SK-N-SH (cell line): ENCODE results near the gene GJD3. TPM values are rescaled to one million over a fixed set of nuclear protein-coding genes. Genes with fewer than 3 reads are reported as not detected.

Experiments used
- CTCF ChIA-PET: fragments of 300-600, 350-600 bp; formaldehyde crosslinking; extraction: SDS; loops from one replicate; lab custom pipeline; 2021; lab: Yijun Ruan, JAX
- POLR2A ChIA-PET: fragments of 350-600 bp; sonication (Branson Sonifier 250); formaldehyde crosslinking; extraction: SDS; loops from one replicate; lab custom pipeline; 2020; ENCODE audit warnings: antibody characterized with exemption, inconsistent platforms; lab: Yijun Ruan, JAX
- DNase-seq: peaks from one replicate; pipeline ENCODE4 v3.0.0; 2012
- H2AFZ ChIP-seq: fragments of 200-600 bp; sonication (generic); 2 replicates; pipeline ENCODE4 v1.8.1; 2016; ENCODE audit warnings: antibody characterized with exemption, mild to moderate bottlenecking, low read depth
- H3F3A ChIP-seq: fragments of 200-600 bp; sonication (generic); replicated peaks from 2 replicates; pipeline ENCODE3; 2016; ENCODE audit warnings: antibody characterized with exemption, mild to moderate bottlenecking; ENCODE audit not compliant: insufficient read depth
- H3K27ac ChIP-seq, 2 experiments: fragments of 200-500 bp in 1 of 2; fragments of 200-600 bp in 1 of 2; sonication (Bioruptor generic) in 1 of 2; sonication (generic), shearing (Covaris generic) in 1 of 2; 2 replicates each; pipeline versions ENCODE4 v1.5.1 to v1.6.1; 2014 to 2016; ENCODE audit warnings: low read depth in 2 of 2, inconsistent platforms in 1 of 2, low read length in 1 of 2, mild to moderate bottlenecking in 1 of 2, mixed read lengths in 1 of 2
- H3K27me3 ChIP-seq: fragments of 200-600 bp; sonication (generic), shearing (Covaris generic); 2 replicates; pipeline ENCODE4 v1.6.1; 2016; ENCODE audit warnings: mixed run types; ENCODE audit not compliant: insufficient read depth
- H3K36me3 ChIP-seq, 2 experiments: fragments of 200-500 bp in 1 of 2; fragments of 200-600 bp in 1 of 2; sonication (Bioruptor generic) in 1 of 2; sonication (generic) in 1 of 2; replicated peaks in 1 of 2; 2 replicates each; pipeline versions ENCODE3 to v1.5.1; 2014 to 2016; ENCODE audit warnings: low read length in 1 of 2, mild to moderate bottlenecking in 1 of 2; ENCODE audit not compliant: insufficient read depth in 2 of 2, control insufficient read depth in 1 of 2
- H3K4me1 ChIP-seq, 2 experiments: fragments of 200-500 bp in 1 of 2; fragments of 200-600 bp in 1 of 2; sonication (Bioruptor generic) in 1 of 2; sonication (generic), shearing (Covaris generic) in 1 of 2; 2 replicates each; pipeline versions ENCODE4 v1.5.1 to v1.6.1; 2014 to 2016; ENCODE audit warnings: low read depth in 1 of 2, low read length in 1 of 2, mixed run types in 1 of 2; ENCODE audit not compliant: insufficient read depth in 2 of 2, control insufficient read depth in 1 of 2
- H3K4me2 ChIP-seq: fragments of 200-600 bp; sonication (generic), shearing (Covaris generic); 2 replicates; pipeline ENCODE4 v1.6.1; 2017; ENCODE audit warnings: mixed run types
- H3K4me3 ChIP-seq, 2 experiments: fragments of 200-500 bp in 1 of 2; fragments of 200-600 bp in 1 of 2; sonication (Bioruptor generic) in 1 of 2; sonication (generic), shearing (Covaris generic) in 1 of 2; 2 replicates each; pipeline versions ENCODE4 v1.5.1 to v1.8.1; 2014 to 2016; ENCODE audit warnings: low read depth in 2 of 2, inconsistent platforms in 1 of 2, low read length in 1 of 2, mild to moderate bottlenecking in 1 of 2, mixed read lengths in 1 of 2, moderate library complexity in 1 of 2
- H3K79me2 ChIP-seq: fragments of 200-600 bp; sonication (generic); 2 replicates; pipeline ENCODE4 v1.8.1; 2017; ENCODE audit warnings: mild to moderate bottlenecking; ENCODE audit not compliant: insufficient read depth
- H3K9ac ChIP-seq: fragments of 200-600 bp; sonication (generic); 2 replicates; pipeline ENCODE4 v1.6.1; 2017; ENCODE audit warnings: mixed run types
- H3K9me2 ChIP-seq: fragments of 200-600 bp; sonication (generic); 2 replicates; pipeline ENCODE4 v1.6.1; 2017; ENCODE audit warnings: mixed run types
- H3K9me3 ChIP-seq: fragments of 200-600 bp; sonication (generic); 2 replicates; pipeline ENCODE4 v1.6.1; 2017; ENCODE audit warnings: mixed run types, mild to moderate bottlenecking, moderate library complexity
- H4K20me1 ChIP-seq: fragments of 200-600 bp; sonication (generic); 2 replicates; pipeline ENCODE4 v1.6.1; 2017; ENCODE audit warnings: mild to moderate bottlenecking, mixed run types; ENCODE audit not compliant: insufficient read depth
- FOXJ3 ChIP-seq: sonication (generic); formaldehyde crosslinking; IDR thresholded peaks from 2 replicates; pipeline ENCODE4 v1.5.1; 2020; ENCODE audit warnings: mild to moderate bottlenecking, missing genetic modification reagents
- SIN3A ChIP-seq: IDR thresholded peaks from 2 replicates; pipeline ENCODE4 v1.6.1; 2012; ENCODE audit warnings: low read depth, mild to moderate bottlenecking, low read length, moderate library complexity, borderline replicate concordance
- WGBS: methylation state at CpG from one replicate; pipeline ENCODE4 v1.1.6; 2017; ENCODE audit warnings: low lambda C conversion rate; 5-methylcytosine and 5-hydroxymethylcytosine counted together
- polyA plus RNA-seq, 3 experiments: library from polyadenylated mRNA; depleted of rRNA; stranded (reverse); fragments of >200 nt; gene quantifications; 2 replicates each; pipeline ENCODE4 v1.2.3, GENCODE V29; 2012
- small RNA-seq, 7 experiments: library from RNA; depleted of rRNA; stranded (forward); fragments of <200 nt; gene quantifications; one replicate each; pipeline ENCODE3, GENCODE V24; 2012

GJD3 gene
- polyA plus RNA-seq, 1 of the 3 experiments (the other 2 are of a cell fraction) = not detected

- TF ChIP-seq FOXJ3 (0 out of 2 replicates have a peak, but pooled peaks have one; percentile 25), SIN3A (no peak)
- ChIA-PET CTCF (interaction anchor here (36.0 to 57.6 kb wide), 2 partner anchors 9 to 24 kb away, joined by 1706 read pairs; partner anchors contain the start of genes CDC6, GJD3 and RARA), POLR2A (no interaction called here)
- 0 out of 2 replicates have a peak overlapping the region, but pooled peaks have one; percentile 37 for H3K9ac ChIP-seq
- H3K4me1 ChIP-seq = peaks cover 58 to 86% of the 10 kb centered on the region in 2 experiments
- H3K9me3 ChIP-seq = no peaks in the 10 kb centered on the region
- 42% methylated on average over 7 of the region's 7 CpGs for WGBS
- H3K27ac ChIP-seq = peak overlapping the region; percentile 95 to 99
- DNase-seq = no peak
- H3K79me2 ChIP-seq = peaks cover 36% of the 10 kb centered on the region
- no peak overlapping the region for H2AFZ ChIP-seq
- H3K4me3 ChIP-seq = no peak overlapping the region
- H4K20me1 ChIP-seq = no peaks in the 10 kb centered on the region
- no peaks in the 10 kb centered on the region for H3K27me3 ChIP-seq
- no peaks in the 10 kb centered on the region for H3K9me2 ChIP-seq
- H3F3A ChIP-seq = peaks cover 50% of the 10 kb centered on the region
- peak overlapping the region; percentile 81 for H3K4me2 ChIP-seq
- H3K36me3 ChIP-seq = no peaks in the 10 kb centered on the region
These were observed 50.6 kb downstream of the GJD3 start for GRCh38 chr17:40313668-40314583.

Small RNAs within 50 kb of the gene (small RNA-seq; reads per million reads assigned to genes)
- gene RF00019 (0 reads per million in 7 experiments), gene RNA5SP441 (0 reads per million in 7 experiments)

Other genes starting within 250 kb of the GJD3 start
- gene MSL1, start 242.8 kb downstream of the GJD3 start, polyA plus RNA-seq (2012; rRNA removed) = 30.2 and 39.8 TPM in 2 replicates
- 28.0 and 30.4 TPM in 2 replicates for gene CASC3, start 224.2 kb downstream of the GJD3 start, polyA plus RNA-seq (2012; rRNA removed)
- 5.9 and 6.0 TPM in 2 replicates for gene RAPGEFL1, start 187.3 kb downstream of the GJD3 start, polyA plus RNA-seq (2012; rRNA removed)
- gene WIPF2, start 145.4 kb downstream of the GJD3 start, polyA plus RNA-seq (2012; rRNA removed) = 5.9 and 6.8 TPM in 2 replicates
- gene CDC6, start 76.9 kb downstream of the GJD3 start, polyA plus RNA-seq (2012; rRNA removed) = 12.7 and 12.8 TPM in 2 replicates
- gene RARA, start 55.6 kb downstream of the GJD3 start, polyA plus RNA-seq (2012; rRNA removed) = 8.9 and 13.3 TPM in 2 replicates
- 20.6 and 23.2 TPM in 2 replicates for gene TOP2A, start 53.2 kb upstream of the GJD3 start, polyA plus RNA-seq (2012; rRNA removed)
- 101 and 128 TPM in 2 replicates for gene IGFBP4, start 78.7 kb upstream of the GJD3 start, polyA plus RNA-seq (2012; rRNA removed)
- gene TNS4, start 136.9 kb upstream of the GJD3 start, polyA plus RNA-seq (2012; rRNA removed) = not detected in 2 replicates
- not detected in 2 replicates for gene CCR7, start 200.7 kb upstream of the GJD3 start, polyA plus RNA-seq (2012; rRNA removed)